ENCODE data around the gene ZFPM1.
A peak's percentile ranks its signal among the peaks of the same experiment; 100 is the strongest.

The ZFPM1 gene

DNA sequence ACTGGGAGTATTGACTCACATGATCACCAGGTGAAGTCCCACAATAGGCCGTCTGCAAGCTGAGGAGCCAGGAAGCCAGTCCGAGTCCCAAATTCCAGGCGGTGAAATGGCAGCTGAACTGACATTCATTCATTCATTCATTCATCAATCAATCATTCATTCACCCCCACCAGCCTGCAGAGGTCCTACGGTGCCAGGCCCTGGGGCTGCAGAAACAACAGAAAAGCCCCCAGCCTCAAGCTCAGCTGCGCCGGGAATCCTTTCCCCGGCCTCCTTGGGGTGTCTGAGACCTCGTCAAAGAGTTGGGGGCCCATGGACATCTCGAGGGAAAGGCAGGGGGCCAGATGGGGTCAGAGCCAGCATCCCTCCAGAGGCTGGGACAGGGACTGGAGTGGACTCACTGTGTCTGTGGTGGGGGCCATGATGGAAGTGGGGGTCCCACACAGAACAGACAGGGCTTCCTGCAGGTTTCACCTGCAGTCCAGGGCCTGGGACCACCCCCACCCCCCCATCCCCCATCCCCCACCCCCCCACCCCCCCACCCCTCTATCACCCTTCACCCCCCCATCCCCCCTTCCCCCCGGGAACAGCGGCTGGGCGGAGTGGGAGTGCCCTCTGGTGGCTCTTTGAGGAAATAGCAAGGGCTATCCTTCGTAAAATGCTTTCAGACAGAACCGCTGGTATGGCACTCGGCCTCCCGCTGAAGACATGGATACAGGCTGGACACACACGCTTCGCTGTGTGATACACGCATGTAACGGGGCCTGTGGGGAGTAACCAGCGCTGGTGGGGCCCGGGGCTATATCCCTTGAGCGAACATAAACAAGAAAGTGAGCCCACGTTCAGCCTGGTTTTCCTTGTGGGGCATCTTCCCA, 108.6 kb downstream of the ZFPM1 start:
- Histone ChIP-seq H2BK5ac (ENCODE audit: low read depth, low read length, poor library complexity) (no peak overlapping the region), H3K9me3 (ENCODE audit: insufficient read depth, low read depth, low read length) (peaks cover 3% of the 10 kb centered on the region), H2BK12ac (ENCODE audit: low read length) (no peak overlapping the region), H3K23ac (ENCODE audit: low read length) (no peak overlapping the region), H3K36me3 (ENCODE audit: control insufficient read depth in 1 of 2, insufficient read depth in 2 of 2, low read length in 2 of 2) (no peaks in the 10 kb centered on the region), H2AFZ (ENCODE audit: insufficient read depth, low read length, poor library complexity) (no peak overlapping the region), H2BK120ac (ENCODE audit: insufficient read depth, low read length, poor library complexity) (no peak overlapping the region), H3K79me2 (ENCODE audit: control insufficient read depth, insufficient read depth, low read length, poor library complexity) (no peaks in the 10 kb centered on the region), H4K12ac (ENCODE audit: low read depth, low read length) (no peak overlapping the region), H3K9ac (ENCODE audit: low read length) (no peak overlapping the region), H4K8ac (ENCODE audit: low read depth, low read length) (no peak overlapping the region), H3K4me1 (ENCODE audit: control insufficient read depth in 1 of 2, insufficient read depth in 2 of 2, low read length in 2 of 2) (no peaks in the 10 kb centered on the region), H3K4me3 (ENCODE audit: low read depth, low read length) (no peak overlapping the region), H3K4me2 (ENCODE audit: low read length) (no peak overlapping the region), H3K79me1 (ENCODE audit: low read length) (no peaks in the 10 kb centered on the region), H2AK5ac (ENCODE audit: low read length) (no peak overlapping the region), H3K27me3 (ENCODE audit: insufficient read depth, low read length) (no peaks in the 10 kb centered on the region), H3K27ac (ENCODE audit: low read depth, low read length) (no peak overlapping the region), H4K91ac (ENCODE audit: low read depth, low read length) (no peak overlapping the region), H3K14ac (ENCODE audit: low read length) (no peak overlapping the region), H3K18ac (ENCODE audit: low read length) (no peak overlapping the region), H3K4ac (ENCODE audit: low read depth, low read length) (no peak overlapping the region)
- WGBS (ENCODE audit: extremely low coverage, insufficient coverage, insufficient read length) = no CpG with 5 or more reads among the region's 24 CpGs
- peak in 1 of 2 donors; percentile 58 for DNase-seq

DNA sequence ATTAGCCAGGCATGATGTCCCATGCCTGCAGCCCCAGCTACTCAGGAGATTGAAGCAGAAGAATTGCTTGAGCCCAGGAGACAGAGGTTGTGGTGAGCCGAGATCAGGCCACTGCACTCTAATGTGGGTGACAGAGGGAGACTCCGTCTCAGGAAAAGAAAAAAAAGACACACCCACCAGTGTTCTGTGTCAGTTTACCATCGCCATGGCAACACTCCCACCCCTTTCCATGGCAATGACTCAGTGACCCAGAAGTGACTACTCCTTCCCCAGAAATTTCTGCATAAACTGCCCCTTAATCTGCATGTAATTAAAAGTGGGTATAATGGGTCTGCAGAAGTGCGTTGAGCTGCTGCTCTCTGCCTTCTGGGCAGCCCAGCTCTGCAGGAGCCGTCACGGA, 113.1 kb downstream of the ZFPM1 start:
- Histone ChIP-seq H3K14ac (ENCODE audit: low read length) (no peak overlapping the region), H4K12ac (ENCODE audit: low read depth, low read length) (no peak overlapping the region), H3K27me3 (ENCODE audit: insufficient read depth, low read length) (no peaks in the 10 kb centered on the region), H3K4me1 (ENCODE audit: control insufficient read depth in 1 of 2, insufficient read depth in 2 of 2, low read length in 2 of 2) (peaks cover 3 to 9% of the 10 kb centered on the region in 2 experiments), H4K8ac (ENCODE audit: low read depth, low read length) (no peak overlapping the region), H3K36me3 (ENCODE audit: control insufficient read depth in 1 of 2, insufficient read depth in 2 of 2, low read length in 2 of 2) (no peaks in the 10 kb centered on the region), H3K79me1 (ENCODE audit: low read length) (peaks cover 6% of the 10 kb centered on the region), H3K9ac (ENCODE audit: low read length) (no peak overlapping the region), H2AK5ac (ENCODE audit: low read length) (no peak overlapping the region), H2BK120ac (ENCODE audit: insufficient read depth, low read length, poor library complexity) (no peak overlapping the region), H3K4ac (ENCODE audit: low read depth, low read length) (no peak overlapping the region), H3K4me3 (ENCODE audit: low read depth, low read length) (no peak overlapping the region), H3K9me3 (ENCODE audit: insufficient read depth, low read depth, low read length) (peaks cover 2% of the 10 kb centered on the region), H3K27ac (ENCODE audit: low read depth, low read length) (no peak overlapping the region), H3K4me2 (ENCODE audit: low read length) (no peak overlapping the region), H3K79me2 (ENCODE audit: control insufficient read depth, insufficient read depth, low read length, poor library complexity) (peaks cover 7% of the 10 kb centered on the region), H3K18ac (ENCODE audit: low read length) (no peak overlapping the region), H2AFZ (ENCODE audit: insufficient read depth, low read length, poor library complexity) (no peak overlapping the region), H4K91ac (ENCODE audit: low read depth, low read length) (no peak overlapping the region), H2BK5ac (ENCODE audit: low read depth, low read length, poor library complexity) (no peak overlapping the region), H3K23ac (ENCODE audit: low read length) (no peak overlapping the region), H2BK12ac (ENCODE audit: low read length) (no peak overlapping the region)
- no CpG with 5 or more reads among the region's 6 CpGs for WGBS (ENCODE audit: extremely low coverage, insufficient coverage, insufficient read length)
- DNase-seq = peak in 1 of 2 donors; percentile 4

DNA sequence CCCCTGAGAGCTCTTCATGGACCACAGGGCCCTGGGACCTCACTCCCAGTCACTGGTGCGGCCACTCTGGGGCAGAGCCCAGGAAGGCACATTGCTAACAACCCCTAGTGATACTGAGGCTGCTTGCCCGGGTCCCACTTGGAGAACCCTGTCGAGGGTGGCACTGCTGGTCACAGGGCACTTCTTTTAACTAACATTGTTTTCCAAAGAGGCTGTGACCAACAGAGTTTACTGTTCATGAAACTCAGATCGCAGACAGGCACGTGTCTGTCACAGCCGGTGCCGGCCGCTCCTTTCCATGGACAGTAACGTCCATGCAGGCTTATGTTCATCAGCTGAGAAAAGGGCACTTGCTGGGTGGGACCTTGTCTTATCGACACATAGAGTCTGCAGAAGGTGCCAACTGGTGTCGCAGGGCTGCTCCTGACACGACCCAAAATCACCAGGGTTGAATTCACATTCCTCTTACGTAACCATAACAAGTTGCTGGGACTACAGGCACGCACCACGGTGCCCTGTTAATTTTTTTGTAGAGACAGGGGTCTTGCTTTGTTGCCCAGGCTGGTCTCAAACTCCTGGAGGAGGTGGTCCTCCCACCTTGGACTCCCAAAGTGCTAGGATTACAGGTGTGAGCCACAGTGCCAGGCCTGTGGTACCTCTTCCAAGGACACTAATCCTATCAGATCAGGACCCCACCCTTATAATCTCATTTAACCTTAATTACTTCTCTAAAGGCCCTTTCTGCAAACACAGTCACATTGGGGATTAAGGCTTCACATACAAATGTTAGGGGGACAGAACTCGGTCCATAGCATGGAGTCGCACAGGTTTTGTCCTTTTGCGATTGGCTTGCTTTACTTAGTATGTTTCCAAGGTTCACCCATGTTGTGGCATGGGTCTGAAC, 115.9 kb downstream of the ZFPM1 start:
- Histone ChIP-seq H4K8ac (ENCODE audit: low read depth, low read length) (peak overlapping the region; percentile 88), H3K27me3 (ENCODE audit: insufficient read depth, low read length) (no peaks in the 10 kb centered on the region), H2AK5ac (ENCODE audit: low read length) (peak overlapping the region; percentile 85), H3K9ac (ENCODE audit: low read length) (peak overlapping the region; percentile 98), H4K12ac (ENCODE audit: low read depth, low read length) (peak overlapping the region; percentile 81), H2BK5ac (ENCODE audit: low read depth, low read length, poor library complexity) (no peak overlapping the region), H3K36me3 (ENCODE audit: control insufficient read depth in 1 of 2, insufficient read depth in 2 of 2, low read length in 2 of 2) (peaks cover 4 to 8% of the 10 kb centered on the region in 2 experiments), H3K4me3 (ENCODE audit: low read depth, low read length) (peak overlapping the region; percentile 87), H2BK12ac (ENCODE audit: low read length) (no peak overlapping the region), H3K79me2 (ENCODE audit: control insufficient read depth, insufficient read depth, low read length, poor library complexity) (peaks cover 8% of the 10 kb centered on the region), H3K4ac (ENCODE audit: low read depth, low read length) (no peak overlapping the region), H3K18ac (ENCODE audit: low read length) (peak overlapping the region; percentile 88), H3K4me2 (ENCODE audit: low read length) (peak overlapping the region; percentile 99), H3K14ac (ENCODE audit: low read length) (peak overlapping the region; percentile 91), H3K79me1 (ENCODE audit: low read length) (peaks cover 6% of the 10 kb centered on the region), H3K27ac (ENCODE audit: low read depth, low read length) (no peak overlapping the region), H4K91ac (ENCODE audit: low read depth, low read length) (peak overlapping the region; percentile 59), H3K9me3 (ENCODE audit: insufficient read depth, low read depth, low read length) (peaks cover 2% of the 10 kb centered on the region), H3K4me1 (ENCODE audit: control insufficient read depth in 1 of 2, insufficient read depth in 2 of 2, low read length in 2 of 2) (peaks cover 3 to 13% of the 10 kb centered on the region in 2 experiments), H2AFZ (ENCODE audit: insufficient read depth, low read length, poor library complexity) (peak overlapping the region; percentile 91), H2BK120ac (ENCODE audit: insufficient read depth, low read length, poor library complexity) (no peak overlapping the region), H3K23ac (ENCODE audit: low read length) (no peak overlapping the region)
- WGBS (ENCODE audit: extremely low coverage, insufficient coverage, insufficient read length) = no CpG with 5 or more reads among the region's 18 CpGs
- no peak for DNase-seq

DNA sequence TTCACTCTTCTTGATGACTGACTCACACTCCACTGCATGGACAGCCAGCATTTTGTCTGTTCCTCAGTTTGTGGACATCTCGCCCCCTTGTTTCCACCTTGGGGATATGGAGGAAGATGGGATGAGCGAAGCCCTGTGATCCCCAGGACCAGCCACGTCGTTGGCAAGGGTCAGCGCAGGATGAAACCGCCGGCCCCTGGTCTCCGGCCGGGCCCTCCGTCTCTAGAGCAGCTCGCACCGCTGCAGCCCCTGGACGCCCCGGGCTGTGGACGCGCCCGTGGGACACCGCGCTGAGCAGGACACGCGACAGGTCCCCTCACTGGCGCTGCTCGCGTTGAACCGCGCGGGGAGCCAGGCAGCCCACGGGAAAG, 116.5 kb downstream of the ZFPM1 start:
- Histone ChIP-seq H2AFZ (ENCODE audit: insufficient read depth, low read length, poor library complexity) (peak overlapping the region; percentile 91), H3K36me3 (ENCODE audit: control insufficient read depth in 1 of 2, insufficient read depth in 2 of 2, low read length in 2 of 2) (peaks cover 4 to 8% of the 10 kb centered on the region in 2 experiments), H2BK5ac (ENCODE audit: low read depth, low read length, poor library complexity) (peak overlapping the region; percentile 50), H3K79me1 (ENCODE audit: low read length) (peaks cover 6% of the 10 kb centered on the region), H4K8ac (ENCODE audit: low read depth, low read length) (peak overlapping the region; percentile 88), H3K9ac (ENCODE audit: low read length) (peak overlapping the region; percentile 98), H2BK120ac (ENCODE audit: insufficient read depth, low read length, poor library complexity) (peak overlapping the region; percentile 86), H4K12ac (ENCODE audit: low read depth, low read length) (peak overlapping the region; percentile 81), H3K9me3 (ENCODE audit: insufficient read depth, low read depth, low read length) (peaks cover 2% of the 10 kb centered on the region), H3K27me3 (ENCODE audit: insufficient read depth, low read length) (no peaks in the 10 kb centered on the region), H2AK5ac (ENCODE audit: low read length) (peak overlapping the region; percentile 85), H3K14ac (ENCODE audit: low read length) (peak overlapping the region; percentile 91), H3K4me2 (ENCODE audit: low read length) (peak overlapping the region; percentile 99), H3K4me1 (ENCODE audit: control insufficient read depth in 1 of 2, insufficient read depth in 2 of 2, low read length in 2 of 2) (peaks cover 3 to 13% of the 10 kb centered on the region in 2 experiments), H3K4me3 (ENCODE audit: low read depth, low read length) (peak overlapping the region; percentile 87), H3K23ac (ENCODE audit: low read length) (no peak overlapping the region), H3K27ac (ENCODE audit: low read depth, low read length) (no peak overlapping the region), H3K18ac (ENCODE audit: low read length) (peak overlapping the region; percentile 88), H3K4ac (ENCODE audit: low read depth, low read length) (peak overlapping the region; percentile 31), H4K91ac (ENCODE audit: low read depth, low read length) (peak overlapping the region; percentile 59), H2BK12ac (ENCODE audit: low read length) (no peak overlapping the region), H3K79me2 (ENCODE audit: control insufficient read depth, insufficient read depth, low read length, poor library complexity) (peaks cover 8% of the 10 kb centered on the region)
- no CpG with 5 or more reads among the region's 28 CpGs for WGBS (ENCODE audit: extremely low coverage, insufficient coverage, insufficient read length)
- DNase-seq = peak in 1 of 2 donors; percentile 2

Data from trophoblast cell (in vitro differentiated cells and primary cell).